ENCODE measurements around the gene KCNJ10.

The KCNJ10 gene

GRCh38 chr1:160018347-160018746 lies 51.6 kb downstream of the KCNJ10 start:
- TF ChIP-seq MAX (IDR thresholded peaks at IDR 0.05) (no peak), FOXM1 (IDR thresholded peaks at IDR 0.05; ENCODE audit: borderline replicate concordance, low read depth) (no peak), EP300 (IDR thresholded peaks at IDR 0.05; ENCODE audit: borderline replicate concordance) (no peak), ZBTB7A (IDR thresholded peaks at IDR 0.05; ENCODE audit: low read depth) (no peak), NFIC (IDR thresholded peaks at IDR 0.05) (no peak), TAF1 (IDR thresholded peaks at IDR 0.05; ENCODE audit: low read depth) (no peak)

- TF ChIP-seq CEBPB (IDR thresholded peaks at IDR 0.05) (no peak), EGR1 (IDR thresholded peaks at IDR 0.05) (no peak), REST (IDR thresholded peaks at IDR 0.05; ENCODE audit: low read depth) (no peak), EP300 (IDR thresholded peaks at IDR 0.05; ENCODE audit: borderline replicate concordance) (no peak), YY1 (IDR thresholded peaks at IDR 0.05; ENCODE audit: low read depth) (no peak), ZBTB7A (IDR thresholded peaks at IDR 0.05; ENCODE audit: low read depth) (no peak), TAF1 (IDR thresholded peaks at IDR 0.05; ENCODE audit: low read depth) (no peak), MAX (IDR thresholded peaks at IDR 0.05) (no peak), CREB1 (IDR thresholded peaks at IDR 0.05; ENCODE audit: low read depth) (no peak), TCF12 (IDR thresholded peaks at IDR 0.05; ENCODE audit: low read depth) (no peak), RAD21 (IDR thresholded peaks at IDR 0.05; ENCODE audit: low read depth) (no peak), NFIC (IDR thresholded peaks at IDR 0.05) (no peak), TEAD4 (IDR thresholded peaks at IDR 0.05) (no peak), FOXM1 (IDR thresholded peaks at IDR 0.05; ENCODE audit: borderline replicate concordance, low read depth) (no peak), USF1 (IDR thresholded peaks at IDR 0.05) (no peak)
Measured at GRCh38 chr1:160017592-160017991, 52.4 kb downstream of the KCNJ10 start.

DNA sequence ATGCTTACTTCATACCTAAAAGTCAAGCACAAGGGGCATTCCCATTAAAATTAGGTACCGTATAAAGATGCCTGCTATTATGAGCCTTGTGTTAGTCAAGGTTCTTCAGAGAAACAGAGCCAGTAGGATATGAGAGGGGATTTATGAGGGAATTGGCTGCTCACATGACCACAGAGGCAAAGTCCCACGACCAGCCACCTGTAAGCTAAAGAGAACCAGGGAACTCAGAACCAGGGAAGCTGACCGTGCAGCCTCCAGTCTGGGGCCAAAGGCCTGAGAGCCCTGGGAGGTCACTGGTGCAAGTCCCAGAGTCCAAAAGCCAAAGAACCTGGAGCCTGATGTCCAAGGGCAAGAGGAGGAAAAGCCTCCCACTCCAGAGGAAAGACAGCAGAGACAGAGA lies 58.2 kb downstream of the KCNJ10 start:
- TF ChIP-seq TCF12 (IDR thresholded peaks at IDR 0.05; ENCODE audit: low read depth), result no peak

DNA sequence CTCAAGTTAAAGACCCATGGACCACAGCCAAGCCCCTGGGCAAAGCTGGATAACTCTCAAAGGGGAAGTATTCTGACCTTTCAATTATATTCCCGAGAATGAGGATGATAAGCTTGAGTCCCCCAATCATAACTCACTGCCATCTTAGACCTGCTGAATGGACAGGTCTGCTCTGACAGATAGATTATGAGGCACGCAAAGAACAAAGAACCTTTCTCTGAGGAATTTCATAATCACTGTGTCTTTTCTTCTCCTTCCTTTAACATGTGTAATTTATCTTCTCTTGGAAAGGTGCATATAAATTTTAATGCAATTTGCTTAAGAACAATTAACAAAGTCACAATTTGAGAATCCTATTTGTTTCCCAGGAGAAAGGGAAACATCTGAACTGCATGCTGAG lies 60.2 kb downstream of the KCNJ10 start:
- TF ChIP-seq ZBTB7A (IDR thresholded peaks at IDR 0.05; ENCODE audit: low read depth), result no peak
- no peak for TF ChIP-seq CREB1 (IDR thresholded peaks at IDR 0.05; ENCODE audit: low read depth)
- TF ChIP-seq FOXM1 (IDR thresholded peaks at IDR 0.05; ENCODE audit: borderline replicate concordance, low read depth), result no peak
- no peak for TF ChIP-seq TAF1 (IDR thresholded peaks at IDR 0.05; ENCODE audit: low read depth)
- no peak for TF ChIP-seq USF1 (IDR thresholded peaks at IDR 0.05)
- TF ChIP-seq TEAD4 (IDR thresholded peaks at IDR 0.05), result no peak
- TF ChIP-seq EP300 (IDR thresholded peaks at IDR 0.05; ENCODE audit: borderline replicate concordance), result no peak
- no peak for TF ChIP-seq TCF12 (IDR thresholded peaks at IDR 0.05; ENCODE audit: low read depth)
- TF ChIP-seq NFIC (IDR thresholded peaks at IDR 0.05), result no peak

DNA sequence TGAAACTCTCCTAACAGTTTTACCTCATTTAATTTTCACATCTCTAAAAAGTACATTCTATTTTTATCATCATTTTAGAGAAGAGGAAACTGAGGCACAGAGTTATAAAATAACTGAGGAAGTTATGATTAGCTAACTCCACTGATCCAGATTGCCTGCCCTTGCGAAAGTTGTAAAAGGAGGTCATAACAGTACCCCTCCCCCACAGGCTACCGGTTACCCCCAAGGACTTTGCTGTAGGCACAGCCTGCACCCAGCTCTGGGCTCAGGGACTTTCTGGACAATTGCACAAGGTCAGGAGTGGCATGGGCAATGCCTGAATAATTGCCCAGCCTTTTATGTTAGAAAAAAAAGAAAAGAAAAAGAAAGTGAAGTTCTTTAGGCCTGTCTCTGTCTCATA lies 60.9 kb downstream of the KCNJ10 start:
- no peak for TF ChIP-seq EP300 (IDR thresholded peaks at IDR 0.05; ENCODE audit: borderline replicate concordance)
- TF ChIP-seq MAX (IDR thresholded peaks at IDR 0.05), result no peak
- no peak for TF ChIP-seq TAF1 (IDR thresholded peaks at IDR 0.05; ENCODE audit: low read depth)

- TF ChIP-seq TEAD4 (IDR thresholded peaks at IDR 0.05) (no peak), YY1 (IDR thresholded peaks at IDR 0.05; ENCODE audit: low read depth) (no peak), REST (IDR thresholded peaks at IDR 0.05; ENCODE audit: low read depth) (no peak), NFIC (IDR thresholded peaks at IDR 0.05) (no peak), TCF12 (IDR thresholded peaks at IDR 0.05; ENCODE audit: low read depth) (no peak), RAD21 (IDR thresholded peaks at IDR 0.05; ENCODE audit: low read depth) (peak; percentile 84)
Measured at GRCh38 chr1:160007577-160008200, 62.3 kb downstream of the KCNJ10 start.
